Germinal center (tissue), 1 donor: ENCODE measurements around the gene GPC6.

Experiments
- DNase-seq: peaks from one replicate; pipeline ENCODE4 v3.0.0; 2012; ENCODE audit warnings: mixed read lengths, low spot score

The GPC6 gene

GRCh38 chr13:94053986-94054593 lies 827.5 kb downstream of the GPC6 start:
- no peak for DNase-seq

GRCh38 chr13:94056362-94056990 lies 829.9 kb downstream of the GPC6 start:
- no peak for DNase-seq

GRCh38 chr13:94057618-94058186 lies 831.1 kb downstream of the GPC6 start:
- no peak for DNase-seq

GRCh38 chr13:94058821-94059360 lies 832.3 kb downstream of the GPC6 start:
- DNase-seq = no peak

GRCh38 chr13:94061301-94061700 lies 834.7 kb downstream of the GPC6 start:
- DNase-seq = no peak

GRCh38 chr13:94063096-94063495 lies 836.5 kb downstream of the GPC6 start:
- no peak for DNase-seq

- no peak for DNase-seq
Measured at GRCh38 chr13:94063848-94064247, 837.2 kb downstream of the GPC6 start.

- DNase-seq = no peak
Measured at GRCh38 chr13:94065741-94066140, 839.1 kb downstream of the GPC6 start.

GRCh38 chr13:94073007-94073744 lies 846.6 kb downstream of the GPC6 start:
- DNase-seq = no peak

- no peak for DNase-seq
Measured at GRCh38 chr13:94079876-94080275, 853.3 kb downstream of the GPC6 start.

- no peak for DNase-seq
Measured at GRCh38 chr13:94080527-94080926, 853.9 kb downstream of the GPC6 start.

GRCh38 chr13:94087100-94087499 lies 860.5 kb downstream of the GPC6 start:
- DNase-seq = no peak

- DNase-seq = no peak
Measured at GRCh38 chr13:94088742-94089141, 862.1 kb downstream of the GPC6 start.

- no peak for DNase-seq
Measured at GRCh38 chr13:94090773-94091480, 864.3 kb downstream of the GPC6 start.

GRCh38 chr13:94093652-94094315 lies 867.2 kb downstream of the GPC6 start:
- DNase-seq = no peak

GRCh38 chr13:94109715-94110374 lies 883.2 kb downstream of the GPC6 start:
- no peak for DNase-seq

GRCh38 chr13:94112227-94112626 lies 885.6 kb downstream of the GPC6 start:
- no peak for DNase-seq

- DNase-seq = no peak
Measured at GRCh38 chr13:94112731-94113130, 886.1 kb downstream of the GPC6 start.

GRCh38 chr13:94113245-94113644 lies 886.6 kb downstream of the GPC6 start:
- DNase-seq = no peak

- no peak for DNase-seq
Measured at GRCh38 chr13:94114166-94114565, 887.6 kb downstream of the GPC6 start.

GRCh38 chr13:94115054-94115453 lies 888.4 kb downstream of the GPC6 start:
- DNase-seq = no peak
